Sigmoid colon (tissue), 4 donors: ENCODE data around the gene PHF20.

Experiments
- POLR2A ChIP-seq, 2 donors: fragments of 450-650 bp; IDR thresholded peaks; one replicate each; pipeline ENCODE4 v1.6.1; 2016; ENCODE audit warnings: antibody characterized with exemption in 2 of 2, mild to moderate bottlenecking in 2 of 2, moderate library complexity in 2 of 2
- POLR2AphosphoS5 ChIP-seq, 4 donors: sonication (generic); formaldehyde crosslinking; IDR thresholded peaks; one replicate each; pipeline ENCODE4 v1.6.1; 2017; ENCODE audit warnings: antibody characterized with exemption in 4 of 4

DNA sequence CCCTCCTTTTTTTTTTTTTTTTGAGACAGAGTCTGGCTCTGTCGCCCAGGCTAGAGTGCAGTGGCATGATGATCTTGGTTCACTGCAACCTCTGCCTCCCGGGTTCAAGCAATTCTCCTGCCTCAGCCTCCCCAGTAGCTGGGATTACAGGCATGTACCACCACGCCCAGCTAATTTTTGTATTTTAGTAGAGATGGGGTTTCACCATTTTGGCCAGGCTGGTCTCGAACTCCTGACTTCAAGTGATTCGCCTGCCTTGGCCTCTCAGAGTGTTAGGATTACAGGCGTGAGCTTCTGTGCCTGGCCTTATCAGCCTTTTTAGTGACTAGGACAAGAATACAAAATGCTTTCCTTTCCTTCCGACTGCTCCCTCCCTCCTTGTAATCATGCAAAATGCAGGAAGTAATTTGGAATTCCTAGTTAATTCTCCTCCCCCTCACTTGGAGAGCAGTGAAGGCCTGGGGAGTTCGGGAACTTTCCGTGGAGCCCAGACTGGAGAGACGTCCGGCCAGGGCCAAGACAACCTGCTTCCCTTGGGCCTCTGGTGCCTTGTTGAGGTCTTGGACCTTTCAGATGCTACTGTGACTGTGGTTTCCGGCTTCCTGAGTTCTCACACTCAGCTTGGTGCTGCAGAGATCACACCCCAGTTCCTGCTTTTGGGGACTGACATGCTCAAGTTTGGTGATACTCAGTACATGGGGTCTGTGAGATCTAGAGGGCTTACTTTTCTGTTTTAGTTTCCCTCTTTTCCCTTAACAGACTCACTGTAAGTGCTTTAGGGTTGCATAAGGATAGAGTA, 3.9 kb upstream of the PHF20 start:
- peak in 3 of 4 donors; percentile 57 to 76 (median 60) for TF ChIP-seq POLR2AphosphoS5 (IDR thresholded peaks at IDR 0.05)
- TF ChIP-seq POLR2A (IDR thresholded peaks at IDR 0.05), result peak in 1 of 2 donors; percentile 47
